HepG2 (cell line): ENCODE results near the gene ZG16. TPM values are rescaled to one million over a fixed set of nuclear protein-coding genes. Genes with fewer than 3 reads are reported as not detected.
A peak's percentile ranks its signal among the peaks of the same experiment; 100 is the strongest.
"Not testable (repeated sequence)": the region's sequence is repeated elsewhere in the genome, so short reads cannot be mapped to it uniquely, and the experiment has no call there.

Experiments used
- ATAC-seq: fragments of 200-7000 bp; cut with Tn5 transposase; 3 replicates; pipeline ENCODE4 v1.9.1; 2020; ENCODE audit warnings: mild to moderate bottlenecking, moderate library complexity
- BruUV-seq: library from RNA; stranded (reverse); fragments of 400-500 nt; replicated peaks from 2 replicates; lab custom pipeline; 2021; lab: Mats Ljungman, UMichigan
- CTCF ChIA-PET: fragments of 300-600 bp; formaldehyde crosslinking; extraction: SDS; loops from one replicate; lab custom pipeline; 2021; ENCODE audit warnings: low total read pairs, inconsistent platforms, low intra/inter-chr PET ratio; lab: Yijun Ruan, JAX
- POLR2A ChIA-PET: fragments of 350-600 bp; sonication (Branson Sonifier 250); formaldehyde crosslinking; loops from one replicate; lab custom pipeline; 2020; ENCODE audit warnings: antibody characterized with exemption, inconsistent platforms; lab: Yijun Ruan, JAX
- DNase-seq: peaks from one replicate; pipeline ENCODE4 v3.0.0-alpha.2; 2015; ENCODE audit warnings: low spot score
- FAIRE-seq: peaks from 3 replicates; lab custom pipeline; 2011; peaks lifted over from hg19 to GRCh38; lab: Jason Lieb, UNC
- H2AFZ ChIP-seq: one replicate; pipeline ENCODE4 v1.6.1; 2011; ENCODE audit warnings: low read length, inconsistent platforms
- H3K27ac ChIP-seq: fragments of 300-600 bp; 3 replicates; pipeline ENCODE4 v1.8.0; 2011; ENCODE audit warnings: mixed run types, mild to moderate bottlenecking, mixed read lengths, low read length, inconsistent platforms; ENCODE audit not compliant: insufficient read depth; ENCODE audit errors: extremely low read length
- H3K27me3 ChIP-seq, 2 experiments: fragments of 200-600 bp in 1 of 2; 2 replicates in 1 of 2; 3 replicates in 1 of 2; pipeline versions ENCODE4 v1.6.0 to v1.8.0; 2011; ENCODE audit warnings: low read length in 2 of 2, mild to moderate bottlenecking in 2 of 2, moderate library complexity in 2 of 2, inconsistent platforms in 1 of 2; ENCODE audit not compliant: insufficient read depth in 2 of 2, control insufficient read depth in 1 of 2
- H3K36me3 ChIP-seq, 2 experiments: fragments of 200-600 bp in 1 of 2; replicated peaks in 1 of 2; 2 replicates in 1 of 2; 3 replicates in 1 of 2; pipeline versions ENCODE4 v1.5.1 to v1.8.0; 2011; ENCODE audit warnings: low read length in 2 of 2, inconsistent platforms in 1 of 2; ENCODE audit not compliant: insufficient read depth in 2 of 2, control insufficient read depth in 1 of 2
- H3K4me1 ChIP-seq: 2 replicates; pipeline ENCODE4 v1.5.1; 2012; ENCODE audit warnings: low read length, inconsistent platforms; ENCODE audit not compliant: insufficient read depth
- H3K4me2 ChIP-seq: 2 replicates; pipeline ENCODE4 v1.6.0; 2011; ENCODE audit warnings: low read depth, low read length, inconsistent platforms
- H3K4me3 ChIP-seq, 3 experiments: fragments of 200-600 bp in 1 of 3; sonication (generic), shearing (Covaris generic) in 1 of 3; replicated peaks in 1 of 3; 2 replicates each; pipeline ENCODE4 v1.5.1; 2011 to 2016; ENCODE audit warnings: low read length in 3 of 3, inconsistent platforms in 2 of 3, low read depth in 2 of 3, mild to moderate bottlenecking in 2 of 3, control low read depth in 1 of 3, mixed read lengths in 1 of 3; ENCODE audit not compliant: insufficient read depth in 1 of 3
- H3K79me2 ChIP-seq: one replicate; pipeline ENCODE4 v1.6.1; 2011; ENCODE audit warnings: low read length, inconsistent platforms; ENCODE audit not compliant: insufficient read depth
- H3K9ac ChIP-seq: 2 replicates; pipeline ENCODE4 v1.6.0; 2011; ENCODE audit warnings: mild to moderate bottlenecking, low read depth, low read length, inconsistent platforms; ENCODE audit not compliant: insufficient read depth
- H3K9me3 ChIP-seq: 2 replicates; pipeline ENCODE4 v1.5.1; 2012; ENCODE audit warnings: mild to moderate bottlenecking, low read length
- H4K20me1 ChIP-seq: 2 replicates; pipeline ENCODE4 v1.6.0; 2011; ENCODE audit warnings: inconsistent platforms, mild to moderate bottlenecking, low read length, moderate library complexity; ENCODE audit not compliant: insufficient read depth
- MTA1 ChIP-seq: sonication (generic); formaldehyde crosslinking; IDR thresholded peaks from 2 replicates; pipeline ENCODE4 v1.4.0; 2020; ENCODE audit warnings: missing genetic modification reagents, mild to moderate bottlenecking, borderline replicate concordance
- SNAI1 ChIP-seq: sonication (generic); formaldehyde crosslinking; IDR thresholded peaks from 2 replicates; pipeline ENCODE4 v1.5.0; 2020; ENCODE audit warnings: mild to moderate bottlenecking, missing genetic modification reagents, borderline replicate concordance
- ZBTB40 ChIP-seq, 2 experiments: fragments of 450-650 bp in 1 of 2; sonication (generic) in 1 of 2; formaldehyde crosslinking in 1 of 2; IDR thresholded peaks; 2 replicates each; pipeline versions ENCODE4 v1.6.1 to v1.8.0; 2016 to 2022; ENCODE audit warnings: antibody characterized with exemption in 1 of 2, mild to moderate bottlenecking in 1 of 2, missing genetic modification reagents in 1 of 2
- ZFX ChIP-seq: sonication (generic); formaldehyde crosslinking; IDR thresholded peaks from 2 replicates; pipeline ENCODE4 v1.4.0; 2020; ENCODE audit warnings: mild to moderate bottlenecking, low read depth, missing genetic modification reagents, moderate library complexity
- ZNF770 ChIP-seq: sonication (generic); formaldehyde crosslinking; IDR thresholded peaks from 2 replicates; pipeline ENCODE4 v1.5.0; 2020; ENCODE audit warnings: mild to moderate bottlenecking, missing genetic modification reagents
- WGBS: methylation state at CpG from one replicate; pipeline ENCODE4 v1.1.6; 2017; ENCODE audit warnings: low lambda C conversion rate; 5-methylcytosine and 5-hydroxymethylcytosine counted together
- in situ Hi-C: cut with HindIII; loops from 2 replicates; pipeline ENCODE4 v1.10.0; 2017; ENCODE audit warnings: low pct_unique_long_range_greater_than_20kb; ENCODE audit not compliant: extremely low pct_ligation_motif_present
- intact Hi-C: fragments of 100-400 bp; cut with micrococcal nuclease; formaldehyde crosslinking; loops from one replicate; pipeline ENCODE4 v1.10.0; 2022; ENCODE audit not compliant: unreplicated experiment
- polyA plus RNA-seq, 8 experiments: library from polyadenylated mRNA; depleted of rRNA in 3 of 8; stranded (reverse) in 7 of 8; unstranded in 1 of 8; fragments of >200 nt; fragmentation: Illumina TruSeq in 4 of 8; extraction: Trizol in 4 of 8; gene quantifications; 2 replicates each; pipeline versions ENCODE4 v1.2.1 to v1.2.3, GENCODE V29; 2011 to 2016; ENCODE audit warnings: low read depth in 4 of 8, missing spikeins in 1 of 8, mixed read lengths in 1 of 8; ENCODE audit not compliant: insufficient read depth in 1 of 8
- total RNA-seq, 5 experiments: library from RNA; depleted of rRNA; stranded (reverse); fragments of >200 nt; fragmentation: Illumina TruSeq; extraction: Trizol; gene quantifications; 2 replicates each; pipeline ENCODE4 v1.2.3, GENCODE V29; 2016; ENCODE audit warnings: low read depth in 1 of 5

ZG16 gene
- total and polyA plus RNA-seq, 2 of the 13 experiments (the other 11 are each of a cell fraction or from before 2014, with no cell fraction given), result 0.04 to 0.07 TPM

DNA sequence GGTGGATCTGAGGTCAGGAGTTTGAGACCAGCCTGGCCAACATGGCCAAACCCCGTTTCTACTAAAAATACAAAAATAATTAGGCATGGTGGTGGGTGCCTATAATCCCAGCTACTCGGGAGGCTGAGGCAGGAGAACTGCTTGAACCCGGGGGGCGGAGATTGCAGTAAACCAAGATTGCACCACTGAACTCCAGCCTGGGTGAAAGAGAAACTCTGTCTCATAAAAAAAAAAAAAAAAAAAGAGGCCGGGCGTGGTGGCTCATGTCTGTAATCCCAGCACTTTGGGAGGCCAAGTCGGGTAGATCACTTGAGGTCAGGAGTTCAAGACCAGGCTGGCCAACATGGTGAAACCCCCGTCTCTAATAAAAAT, 16.8 kb upstream of the ZG16 start:
- H3K27ac ChIP-seq, result peak overlapping the region; percentile 47
- H3K4me3 ChIP-seq, result peak overlapping the region in 1 of 3 experiments; percentile 39; a peak in 1 of 6 replicates
- POLR2A ChIA-PET; FAIRE-seq; H4K20me1 ChIP-seq; BruUV-seq; ATAC-seq; H3K9ac ChIP-seq; CTCF ChIA-PET; in situ Hi-C loops; H3K79me2 ChIP-seq; DNase-seq; H3K36me3 ChIP-seq; H3K9me3 ChIP-seq; H3K27me3 ChIP-seq; intact Hi-C loops; H2AFZ ChIP-seq; TF ChIP-seq ZBTB40 (IDR thresholded peaks at IDR 0.05): not testable (repeated sequence)
- H3K4me2 ChIP-seq, result peak overlapping the region; percentile 64
- 0 out of 2 replicates have a peak, but pooled peaks have one; percentile 39 for TF ChIP-seq SNAI1 (CRISPR knock-in tag)
- TF ChIP-seq ZFX (CRISPR knock-in tag), result peak; percentile 21; the same call in 1 of the 2 replicates
- peak; percentile 64 for TF ChIP-seq ZNF770 (CRISPR knock-in tag)
- 0 out of 2 replicates have a peak, but pooled peaks have one; percentile 12 for TF ChIP-seq MTA1
- 0 out of 2 replicates have a peak, but pooled peaks have one; percentile 4 for TF ChIP-seq ZBTB40 (CRISPR knock-in tag; IDR thresholded peaks at IDR 0.05)
- 4% methylated on average over 8 of the region's 8 CpGs for WGBS
- H3K4me1 ChIP-seq, result peaks cover 96% of the 10 kb centered on the region
